HG03460 (cell line): ENCODE results near the gene STIL.

ENCODE experiments used
- ATAC-seq: cut with Tn5 transposase; IDR thresholded peaks from one replicate; pipeline ENCODE4 v1.9.1; 2021; ENCODE audit not compliant: unreplicated experiment

The STIL gene

DNA sequence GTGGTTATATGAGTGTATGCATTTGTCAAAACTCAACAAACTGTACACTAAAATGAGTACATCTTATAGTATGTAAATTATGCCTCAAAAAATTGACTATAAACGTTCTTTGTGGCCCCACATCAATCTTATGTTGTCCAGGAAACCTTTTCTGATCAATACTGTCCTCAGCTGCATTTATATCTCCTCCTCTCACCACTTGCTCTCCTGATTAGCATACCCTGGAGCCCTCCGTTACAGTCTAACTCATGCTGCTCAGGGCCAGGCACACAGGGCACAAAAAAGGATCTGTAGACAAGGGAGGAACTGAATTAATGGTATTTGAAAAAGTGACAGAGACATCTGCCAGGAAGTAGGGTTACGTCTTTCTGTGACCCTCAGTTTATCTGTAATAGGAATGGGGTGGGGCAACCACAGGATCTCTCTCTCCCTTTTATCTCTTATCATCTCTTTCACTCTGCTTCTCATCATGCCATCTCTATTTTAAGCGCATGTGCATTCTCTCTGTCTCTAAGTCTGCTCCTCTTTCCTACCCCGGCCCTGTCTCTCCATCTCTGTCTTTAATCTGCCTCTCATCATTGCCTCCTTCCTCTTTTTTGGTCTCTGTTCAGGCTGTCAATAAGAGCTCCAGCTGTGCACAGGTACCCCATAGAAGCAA lies 74.9 kb downstream of the STIL start:
- ATAC-seq = no peak

GRCh38 chr1:47235806-47236205 lies 78.1 kb downstream of the STIL start:
- ATAC-seq = no peak

DNA sequence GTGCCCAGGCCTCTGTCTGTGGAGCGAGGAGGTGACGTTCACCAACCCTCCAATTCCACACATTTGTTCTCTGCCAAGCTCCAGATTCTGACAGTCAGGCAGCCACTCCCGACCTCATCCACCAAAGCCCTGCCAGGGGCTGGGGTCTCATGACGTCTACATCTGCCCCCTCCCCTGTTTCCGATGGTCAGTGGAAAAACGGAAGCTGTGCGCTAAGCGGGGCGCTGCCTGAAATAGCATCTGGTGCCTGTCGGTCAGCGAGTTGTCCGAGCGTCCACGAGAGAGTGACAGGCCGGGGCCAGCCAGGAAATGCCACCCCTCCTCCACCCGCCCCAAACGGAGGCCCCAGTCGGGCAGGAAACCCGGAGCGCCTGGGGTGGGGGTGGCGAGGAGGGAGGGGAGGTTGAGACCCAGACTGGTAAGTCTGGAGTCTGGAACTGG lies 78.7 kb downstream of the STIL start:
- ATAC-seq = no peak

- no peak for ATAC-seq
Observed at GRCh38 chr1:47233186-47233585, 80.8 kb downstream of the STIL start.

- ATAC-seq = no peak
Observed at GRCh38 chr1:47232187-47232874, 81.6 kb downstream of the STIL start, which contains the start of gene TAL1. TSS of gene TAL1 (minus strand) at chr1:47232225. CDS start at chr1:47225888, 6,337 bp downstream.

DNA sequence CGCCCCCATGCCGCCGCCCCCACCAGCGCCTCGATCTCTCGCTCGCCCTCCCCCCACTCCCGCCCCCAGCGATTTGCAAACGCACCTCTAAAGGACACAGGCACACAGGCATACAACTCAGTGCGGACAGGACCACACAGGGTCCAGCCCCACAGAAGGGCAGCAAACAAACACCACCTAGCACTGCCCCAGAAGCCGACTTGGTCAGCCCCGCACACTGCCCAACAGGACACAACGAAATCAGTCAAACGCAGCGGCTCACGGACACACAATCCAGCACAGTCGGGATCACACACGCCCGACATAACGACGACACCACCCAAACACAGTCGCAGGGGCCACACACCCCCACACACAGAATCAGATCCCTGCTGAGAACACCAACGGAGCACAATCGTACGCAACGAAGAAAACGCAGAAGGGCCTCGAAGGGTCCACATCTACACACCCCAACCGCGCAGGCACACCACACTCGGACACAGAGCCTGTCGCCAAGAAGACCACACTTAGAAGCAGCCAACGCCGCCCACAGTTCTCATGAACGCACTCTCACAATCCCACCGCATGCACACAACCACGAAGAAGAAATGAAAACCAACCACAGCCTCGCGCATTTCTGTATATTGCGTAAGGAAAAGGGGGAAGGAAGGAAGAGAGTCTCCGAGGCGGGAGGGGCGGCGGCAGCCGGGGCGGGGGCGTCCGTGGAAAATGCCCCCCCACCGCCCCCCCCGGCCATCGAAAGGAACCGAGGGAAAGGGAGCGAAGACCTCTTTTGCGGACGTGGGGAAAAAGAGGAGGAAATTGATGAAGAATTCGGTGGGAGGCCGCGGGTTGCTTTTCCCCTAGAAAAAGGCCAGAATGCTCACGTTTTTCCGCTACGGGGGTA lies 82.4 kb downstream of the STIL start:
- no peak for ATAC-seq

GRCh38 chr1:47230692-47231300 lies 83.2 kb downstream of the STIL start:
- ATAC-seq = no peak

GRCh38 chr1:47229886-47230691 lies 83.9 kb downstream of the STIL start:
- no peak for ATAC-seq

DNA sequence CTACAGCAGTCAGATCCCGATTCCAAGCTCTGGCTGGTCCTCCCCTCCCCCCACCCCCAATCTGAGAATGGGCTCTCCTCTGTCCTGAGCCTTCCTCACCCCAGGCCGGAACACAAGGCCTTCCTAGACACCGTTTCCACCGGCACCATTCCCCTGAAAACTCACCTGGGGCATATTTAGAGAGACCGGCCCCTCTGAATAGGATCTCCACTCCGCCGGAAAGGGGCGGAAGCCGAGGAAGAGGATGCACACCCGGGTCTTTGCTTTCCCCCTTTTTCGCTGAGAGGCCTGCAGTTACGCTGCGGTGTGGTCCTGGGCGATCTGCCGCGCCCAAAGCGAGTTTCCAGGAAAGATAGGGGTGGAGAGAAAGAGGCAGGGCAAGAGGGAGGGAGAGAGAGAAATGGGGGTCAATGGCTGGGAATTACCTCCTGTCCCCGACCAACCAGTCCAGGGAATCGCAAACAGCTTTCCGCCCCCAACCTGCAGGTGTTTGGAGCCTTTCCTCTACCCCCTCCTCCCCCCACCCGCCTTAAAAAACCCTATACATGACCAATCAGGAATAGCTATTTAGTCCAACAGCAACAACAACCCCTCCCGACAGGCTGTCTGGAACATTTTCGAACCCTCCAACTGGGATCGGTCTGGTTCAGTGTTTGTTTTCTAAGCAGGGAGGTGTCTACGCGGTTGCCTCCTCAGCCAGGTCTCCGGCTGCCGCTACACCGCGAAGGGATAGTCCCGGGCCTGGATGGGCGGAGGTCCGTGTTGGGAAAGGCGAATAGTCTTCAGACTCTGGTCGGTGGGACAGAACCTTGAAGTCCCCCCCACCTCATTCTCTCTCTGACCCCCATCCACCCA lies 84.7 kb downstream of the STIL start:
- no peak for ATAC-seq

GRCh38 chr1:47228644-47229030 lies 85.3 kb downstream of the STIL start:
- ATAC-seq = no peak

- ATAC-seq = no peak
Observed at GRCh38 chr1:47227341-47228232, 86.4 kb downstream of the STIL start.

DNA sequence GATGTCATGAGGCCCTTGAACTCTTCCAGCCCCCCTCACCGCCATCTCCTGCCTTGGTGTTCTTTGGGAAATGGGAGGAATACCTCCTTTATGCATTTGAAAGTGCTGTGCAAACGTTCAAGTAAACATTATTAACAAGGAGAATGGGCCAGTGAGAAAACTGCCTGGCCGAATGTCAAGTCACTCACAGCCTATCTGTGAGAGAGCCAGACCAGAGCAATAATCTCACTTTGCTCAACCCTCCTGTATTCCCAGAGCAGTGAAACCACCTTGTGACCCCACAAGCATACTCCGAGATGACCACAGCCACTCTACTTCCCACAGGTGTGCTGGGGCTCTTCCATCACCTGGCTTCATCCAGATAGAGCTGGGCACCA lies 87.1 kb downstream of the STIL start:
- ATAC-seq = no peak

DNA sequence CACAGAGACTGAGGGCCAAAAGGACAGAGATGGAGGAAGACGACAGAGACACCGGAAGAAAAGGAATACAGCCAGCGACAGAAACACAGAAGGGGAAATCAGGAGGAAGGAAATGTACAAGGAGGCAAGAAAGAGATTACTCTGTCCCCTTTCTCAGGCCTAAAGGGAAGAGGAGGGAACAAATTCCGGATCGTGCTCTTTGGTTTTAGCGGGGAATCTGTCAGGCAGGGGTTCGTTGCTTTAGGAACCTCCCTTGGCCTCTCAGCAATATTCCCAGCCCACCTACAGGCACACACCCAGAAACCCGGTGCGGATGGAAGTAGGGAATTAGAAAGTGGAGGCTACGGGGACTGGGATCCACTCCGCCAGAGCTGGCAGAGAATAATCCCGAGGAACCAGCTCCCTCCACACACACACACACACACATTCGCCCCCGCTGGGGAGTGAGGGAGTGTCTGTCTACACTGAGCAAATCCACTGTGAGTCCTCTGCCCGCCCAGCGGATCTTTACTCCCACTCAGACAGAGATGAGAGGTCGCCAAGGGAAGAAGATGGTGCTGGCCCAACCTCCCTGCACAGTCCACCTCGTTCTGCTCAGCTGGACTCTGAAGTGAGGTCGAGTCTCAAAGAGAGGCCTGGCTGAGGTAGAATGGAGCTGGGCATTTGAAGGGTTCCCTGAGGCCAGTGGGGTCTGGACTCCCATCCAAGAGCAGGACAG lies 87.7 kb downstream of the STIL start:
- ATAC-seq = no peak

DNA sequence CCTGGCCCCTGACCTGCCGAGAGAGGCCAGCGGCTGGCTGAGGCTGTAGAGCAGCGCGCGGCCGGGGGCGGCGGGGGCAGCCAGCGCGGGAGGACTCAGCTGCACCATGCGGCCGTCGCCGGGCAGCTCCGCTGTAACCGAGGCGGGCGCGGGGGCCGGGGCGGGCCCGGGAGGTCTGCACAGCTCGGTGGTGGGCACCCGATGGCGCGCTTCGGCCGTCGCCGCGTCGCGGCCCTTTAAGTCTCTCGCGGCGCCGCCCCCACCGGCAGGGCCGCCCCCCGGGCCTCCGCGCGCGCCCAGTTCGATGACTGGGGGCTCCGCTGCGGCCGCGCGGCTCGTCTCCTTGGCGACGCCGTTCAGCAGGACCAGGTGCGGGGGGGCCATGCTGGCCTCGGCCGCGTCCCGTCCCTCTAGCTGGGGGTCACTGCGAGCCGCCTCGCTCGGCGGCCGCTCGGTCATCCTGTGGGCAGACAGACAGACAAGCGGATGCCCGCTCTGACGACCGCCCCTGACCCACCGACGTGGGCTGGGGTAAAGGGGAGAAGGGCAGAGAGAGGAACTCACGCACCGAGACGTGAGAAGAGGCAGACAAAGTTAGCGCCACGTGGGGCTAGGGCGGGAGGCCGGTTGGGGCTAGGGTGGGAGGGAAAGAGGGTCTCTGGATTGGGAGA lies 88.4 kb downstream of the STIL start:
- no peak for ATAC-seq

- no peak for ATAC-seq
Observed at GRCh38 chr1:47224676-47225399, 89.1 kb downstream of the STIL start.

DNA sequence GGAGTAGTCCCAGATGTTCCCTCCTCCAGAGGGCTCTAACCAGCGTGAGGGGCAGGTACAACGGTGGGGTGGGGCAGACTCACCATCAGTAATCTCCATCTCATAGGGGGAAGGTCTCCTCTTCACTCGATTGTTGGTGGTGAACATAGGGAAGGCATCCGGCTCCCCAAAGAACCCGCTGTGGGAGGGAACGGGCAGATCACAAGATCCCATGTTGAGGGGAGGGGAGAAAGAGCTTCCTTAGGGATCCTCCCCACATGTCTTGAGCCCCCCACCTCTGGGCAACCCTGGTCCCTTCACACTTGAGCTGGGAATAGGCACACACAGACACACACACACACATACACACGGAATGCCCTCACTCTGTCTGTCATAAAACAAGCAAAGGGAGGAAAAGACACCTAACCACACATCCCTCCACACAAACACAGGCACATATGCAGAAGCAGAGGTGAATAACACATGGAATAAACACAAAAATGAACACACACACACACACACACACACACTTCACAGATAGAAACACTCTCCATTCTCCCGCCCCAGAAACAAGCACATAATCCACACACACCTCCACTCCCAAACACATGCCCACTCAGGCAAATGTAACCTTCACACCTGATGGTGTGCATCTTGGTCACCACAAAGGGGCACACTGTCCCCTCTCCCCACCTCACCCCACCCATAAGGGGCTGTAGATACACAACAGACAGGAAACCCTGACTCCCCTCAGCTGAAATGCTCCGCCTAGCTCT lies 89.8 kb downstream of the STIL start:
- no peak for ATAC-seq
